SK-N-SH treated with all-trans-retinoic acid at 6 μM for 48 hours (cell line): ENCODE measurements around the gene GINS1.

Source experiments
- ATAC-seq: fragments of 200-7000 bp; cut with Tn5 transposase; 3 replicates; pipeline ENCODE4 v1.9.1; 2020; ENCODE audit warnings: mild to moderate bottlenecking, moderate library complexity
- ARNTL ChIP-seq: fragments of 450-650 bp; formaldehyde crosslinking; IDR thresholded peaks from 2 replicates; pipeline ENCODE4 v1.5.0; 2020; ENCODE audit warnings: low read depth, mild to moderate bottlenecking, moderate library complexity, borderline replicate concordance
- BACH2 ChIP-seq: fragments of 250-450 bp; sonication (Bioruptor Pico); IDR thresholded peaks from 2 replicates; pipeline ENCODE4 v1.9.0; 2021; ENCODE audit warnings: mild to moderate bottlenecking, borderline replicate concordance
- CSDC2 ChIP-seq: fragments of 250-450 bp; sonication (Bioruptor Pico); IDR thresholded peaks from 2 replicates; pipeline ENCODE4 v1.5.0; 2020; ENCODE audit warnings: mild to moderate bottlenecking, moderate library complexity
- CSRNP3 ChIP-seq: fragments of 250-450 bp; sonication (Bioruptor Pico); IDR thresholded peaks from 2 replicates; pipeline ENCODE4 v1.5.1; 2021; ENCODE audit warnings: mild to moderate bottlenecking, moderate library complexity
- ESRRG ChIP-seq: fragments of 250-450 bp; sonication (Bioruptor Pico); IDR thresholded peaks from 2 replicates; pipeline ENCODE4 v1.6.1; 2021; ENCODE audit warnings: mild to moderate bottlenecking
- GLIS3 ChIP-seq: fragments of 250-450 bp; sonication (Bioruptor Pico); IDR thresholded peaks from 2 replicates; pipeline ENCODE4 v1.5.0; 2020; ENCODE audit warnings: mild to moderate bottlenecking, moderate library complexity
- OSR1 ChIP-seq: fragments of 250-450 bp; sonication (Bioruptor Pico); IDR thresholded peaks from 2 replicates; pipeline ENCODE4 v1.8.0; 2022; ENCODE audit warnings: moderate library complexity, mild to moderate bottlenecking, inconsistent platforms
- POU6F1 ChIP-seq: fragments of 250-450 bp; sonication (Bioruptor Pico); IDR thresholded peaks from 2 replicates; pipeline ENCODE4 v1.8.0; 2021; ENCODE audit warnings: low read depth, mild to moderate bottlenecking, moderate library complexity, borderline replicate concordance
- PPARA ChIP-seq: fragments of 250-450 bp; sonication (Bioruptor Pico); IDR thresholded peaks from 2 replicates; pipeline ENCODE4 v1.5.0; 2020; ENCODE audit warnings: mild to moderate bottlenecking, borderline replicate concordance
- RARB ChIP-seq: fragments of 250-450 bp; sonication (Bioruptor Pico); IDR thresholded peaks from 2 replicates; pipeline ENCODE4 v1.8.0; 2021; ENCODE audit warnings: mild to moderate bottlenecking, moderate library complexity
- SNAI2 ChIP-seq: fragments of 250-450 bp; sonication (Bioruptor Pico); IDR thresholded peaks from 2 replicates; pipeline ENCODE4 v1.5.0; 2020; ENCODE audit warnings: mild to moderate bottlenecking, moderate library complexity
- TCF4 ChIP-seq: fragments of 250-450 bp; sonication (Bioruptor Pico); IDR thresholded peaks from 2 replicates; pipeline ENCODE4 v1.8.0; 2021; ENCODE audit warnings: mild to moderate bottlenecking, moderate library complexity, borderline replicate concordance
- ZFP3 ChIP-seq: fragments of 250-450 bp; sonication (Bioruptor Pico); IDR thresholded peaks from 2 replicates; pipeline ENCODE4 v1.5.0; 2020; ENCODE audit warnings: mild to moderate bottlenecking, moderate library complexity
- ZFP30 ChIP-seq: fragments of 450-650 bp; formaldehyde crosslinking; IDR thresholded peaks from 2 replicates; pipeline ENCODE4 v1.5.0; 2022; ENCODE audit warnings: mild to moderate bottlenecking, moderate library complexity
- ZNF565 ChIP-seq: fragments of 450-650 bp; formaldehyde crosslinking; conservative IDR thresholded peaks from 2 replicates; pipeline ENCODE4 v1.5.0; 2020; ENCODE audit warnings: low read depth, mild to moderate bottlenecking, moderate library complexity
- ZNF70 ChIP-seq: fragments of 450-650 bp; formaldehyde crosslinking; IDR thresholded peaks from 2 replicates; pipeline ENCODE4 v1.5.0; 2020; ENCODE audit warnings: mild to moderate bottlenecking, moderate library complexity
- ZNF8 ChIP-seq: fragments of 450-650 bp; formaldehyde crosslinking; IDR thresholded peaks from 2 replicates; pipeline ENCODE4 v1.5.0; 2020; ENCODE audit warnings: mild to moderate bottlenecking, moderate library complexity
- TF ChIP-seq, protein P1 (sequence below): fragments of 250-450 bp; sonication (Bioruptor Pico); IDR thresholded peaks from 2 replicates; pipeline ENCODE4 v1.8.0; 2020; ENCODE audit warnings: mild to moderate bottlenecking, moderate library complexity, borderline replicate concordance
- TF ChIP-seq, protein P2 (sequence below): fragments of 250-450 bp; sonication (Bioruptor Pico); IDR thresholded peaks from 2 replicates; pipeline ENCODE4 v1.5.0; 2020; ENCODE audit warnings: mild to moderate bottlenecking, moderate library complexity

Gene GINS1

DNA sequence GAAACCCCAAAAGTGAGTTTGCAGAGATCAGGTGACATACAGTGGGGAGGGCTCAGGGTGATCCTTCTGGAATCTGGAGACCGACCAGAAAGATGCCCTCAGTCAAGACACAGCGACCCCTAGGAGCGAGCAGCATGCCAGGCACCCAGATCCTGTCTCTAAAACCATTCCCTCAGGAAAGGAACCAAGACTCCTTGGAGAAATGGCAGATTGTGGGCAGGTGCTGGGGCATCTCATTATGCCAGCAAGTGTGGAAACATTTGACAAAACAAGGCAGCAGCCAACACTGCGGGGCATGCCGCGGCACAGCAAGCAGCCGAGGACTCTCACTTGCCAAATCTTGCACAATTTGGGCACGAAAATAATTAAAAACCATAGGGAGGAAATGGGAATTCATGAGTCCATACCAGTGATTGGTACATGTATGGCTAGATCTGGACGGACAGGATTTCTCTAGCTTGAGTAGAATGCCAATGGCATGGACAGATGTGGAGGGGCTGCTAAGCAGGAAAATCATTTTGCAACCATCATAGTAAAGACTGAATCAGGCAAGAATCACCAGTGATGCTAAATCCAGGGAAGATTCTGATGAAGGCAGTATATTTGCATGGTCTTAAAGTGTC, 76.9 kb downstream of the GINS1 start:
- no peak for TF ChIP-seq ZFP30
- TF ChIP-seq CSDC2: no peak
- TF ChIP-seq SNAI2 (CRISPR knock-in tag): no peak
- no peak for TF ChIP-seq ARNTL
- no peak for TF ChIP-seq ZNF565 (CRISPR knock-in tag)
- no peak for TF ChIP-seq ZNF70 (CRISPR knock-in tag)
- ATAC-seq: no peak

- no peak for ATAC-seq
- no peak for TF ChIP-seq ZFP30
- TF ChIP-seq TCF4 (CRISPR knock-in tag): no peak
- TF ChIP-seq BACH2 (CRISPR knock-in tag): no peak
- TF ChIP-seq ZNF70 (CRISPR knock-in tag): no peak
- no peak for TF ChIP-seq ZNF565 (CRISPR knock-in tag)
- no peak for TF ChIP-seq OSR1 (CRISPR knock-in tag)
- TF ChIP-seq CSRNP3 (CRISPR knock-in tag): no peak
- no peak for TF ChIP-seq CSDC2
- TF ChIP-seq, all 23 proteins: peak for 0
Observed at GRCh38 chr20:25484911-25485511, 77.5 kb downstream of the GINS1 start.

DNA sequence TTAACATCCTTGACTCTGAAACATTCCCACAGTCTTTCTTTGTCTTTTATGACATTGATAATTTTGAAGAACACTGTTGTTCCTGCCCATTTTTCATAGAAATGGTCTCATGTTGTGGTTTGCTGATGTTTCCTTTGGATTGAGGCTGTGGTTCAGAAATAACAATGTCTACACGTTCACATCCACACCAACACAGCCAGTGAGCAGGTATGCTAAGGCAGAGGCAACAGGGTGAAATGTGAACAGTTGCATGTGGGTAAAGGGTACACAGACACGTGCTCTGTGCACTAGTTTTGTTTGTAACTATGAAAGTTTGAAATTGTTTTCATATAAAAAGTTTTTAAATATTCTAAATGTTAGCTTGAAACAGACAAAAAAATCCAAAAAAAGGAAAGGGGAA, 78.4 kb downstream of the GINS1 start:
- TF ChIP-seq PPARA (CRISPR knock-in tag) (no peak), ZNF70 (CRISPR knock-in tag) (no peak), ZFP30 (no peak), ARNTL (no peak), GLIS3 (CRISPR knock-in tag) (no peak), RARB (CRISPR knock-in tag) (no peak), POU6F1 (CRISPR knock-in tag) (no peak), BACH2 (CRISPR knock-in tag) (no peak)
- TF ChIP-seq, protein P1, sequence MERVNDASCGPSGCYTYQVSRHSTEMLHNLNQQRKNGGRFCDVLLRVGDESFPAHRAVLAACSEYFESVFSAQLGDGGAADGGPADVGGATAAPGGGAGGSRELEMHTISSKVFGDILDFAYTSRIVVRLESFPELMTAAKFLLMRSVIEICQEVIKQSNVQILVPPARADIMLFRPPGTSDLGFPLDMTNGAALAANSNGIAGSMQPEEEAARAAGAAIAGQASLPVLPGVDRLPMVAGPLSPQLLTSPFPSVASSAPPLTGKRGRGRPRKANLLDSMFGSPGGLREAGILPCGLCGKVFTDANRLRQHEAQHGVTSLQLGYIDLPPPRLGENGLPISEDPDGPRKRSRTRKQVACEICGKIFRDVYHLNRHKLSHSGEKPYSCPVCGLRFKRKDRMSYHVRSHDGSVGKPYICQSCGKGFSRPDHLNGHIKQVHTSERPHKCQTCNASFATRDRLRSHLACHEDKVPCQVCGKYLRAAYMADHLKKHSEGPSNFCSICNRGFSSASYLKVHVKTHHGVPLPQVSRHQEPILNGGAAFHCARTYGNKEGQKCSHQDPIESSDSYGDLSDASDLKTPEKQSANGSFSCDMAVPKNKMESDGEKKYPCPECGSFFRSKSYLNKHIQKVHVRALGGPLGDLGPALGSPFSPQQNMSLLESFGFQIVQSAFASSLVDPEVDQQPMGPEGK (CRISPR knock-in tag): no peak
- ATAC-seq: no peak

DNA sequence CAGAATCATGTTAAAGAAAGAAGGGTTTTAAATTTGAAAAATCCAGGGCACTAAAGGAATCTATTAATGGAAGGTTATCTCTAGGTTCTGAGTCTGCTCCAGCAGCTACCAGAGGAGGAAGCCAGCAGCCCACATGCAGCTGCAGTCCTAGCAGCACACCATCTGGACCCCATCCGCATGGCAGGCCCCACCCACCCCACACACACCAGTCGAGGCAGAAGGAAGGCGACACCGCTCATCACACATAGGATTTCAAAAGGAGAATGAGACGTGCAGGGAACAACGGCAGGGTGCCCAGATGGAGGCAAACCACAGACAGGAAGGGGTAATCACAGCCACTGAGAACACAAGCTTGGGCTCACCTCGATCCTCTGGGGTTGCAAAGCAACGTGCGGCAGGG, 78.9 kb downstream of the GINS1 start:
- TF ChIP-seq ZNF8 (CRISPR knock-in tag) (no peak), GLIS3 (CRISPR knock-in tag) (no peak), ZFP3 (CRISPR knock-in tag) (no peak), ESRRG (CRISPR knock-in tag) (no peak), CSRNP3 (CRISPR knock-in tag) (no peak), ARNTL (no peak), ZNF565 (CRISPR knock-in tag) (no peak), CSDC2 (no peak), SNAI2 (CRISPR knock-in tag) (no peak), ZNF70 (CRISPR knock-in tag) (no peak), TCF4 (CRISPR knock-in tag) (no peak)
- TF ChIP-seq, protein P1 (CRISPR knock-in tag): no peak
- TF ChIP-seq, protein P2, sequence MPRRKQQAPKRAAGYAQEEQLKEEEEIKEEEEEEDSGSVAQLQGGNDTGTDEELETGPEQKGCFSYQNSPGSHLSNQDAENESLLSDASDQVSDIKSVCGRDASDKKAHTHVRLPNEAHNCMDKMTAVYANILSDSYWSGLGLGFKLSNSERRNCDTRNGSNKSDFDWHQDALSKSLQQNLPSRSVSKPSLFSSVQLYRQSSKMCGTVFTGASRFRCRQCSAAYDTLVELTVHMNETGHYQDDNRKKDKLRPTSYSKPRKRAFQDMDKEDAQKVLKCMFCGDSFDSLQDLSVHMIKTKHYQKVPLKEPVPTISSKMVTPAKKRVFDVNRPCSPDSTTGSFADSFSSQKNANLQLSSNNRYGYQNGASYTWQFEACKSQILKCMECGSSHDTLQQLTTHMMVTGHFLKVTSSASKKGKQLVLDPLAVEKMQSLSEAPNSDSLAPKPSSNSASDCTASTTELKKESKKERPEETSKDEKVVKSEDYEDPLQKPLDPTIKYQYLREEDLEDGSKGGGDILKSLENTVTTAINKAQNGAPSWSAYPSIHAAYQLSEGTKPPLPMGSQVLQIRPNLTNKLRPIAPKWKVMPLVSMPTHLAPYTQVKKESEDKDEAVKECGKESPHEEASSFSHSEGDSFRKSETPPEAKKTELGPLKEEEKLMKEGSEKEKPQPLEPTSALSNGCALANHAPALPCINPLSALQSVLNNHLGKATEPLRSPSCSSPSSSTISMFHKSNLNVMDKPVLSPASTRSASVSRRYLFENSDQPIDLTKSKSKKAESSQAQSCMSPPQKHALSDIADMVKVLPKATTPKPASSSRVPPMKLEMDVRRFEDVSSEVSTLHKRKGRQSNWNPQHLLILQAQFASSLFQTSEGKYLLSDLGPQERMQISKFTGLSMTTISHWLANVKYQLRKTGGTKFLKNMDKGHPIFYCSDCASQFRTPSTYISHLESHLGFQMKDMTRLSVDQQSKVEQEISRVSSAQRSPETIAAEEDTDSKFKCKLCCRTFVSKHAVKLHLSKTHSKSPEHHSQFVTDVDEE (CRISPR knock-in tag): no peak
- TF ChIP-seq, all 23 proteins: peak for 0
- ATAC-seq: no peak
